ENCODE data around the gene SELENON.

The SELENON gene

GRCh38 chr1:25799352-25799934 is 550 bp upstream of the SELENON start:
- no peak for TF ChIP-seq CTCF (conservative IDR thresholded peaks at IDR 0.05; ENCODE audit: low read depth, low read length)
- no peak for DNase-seq (ENCODE audit: low read depth)
- peak overlapping the region; percentile 59 for H3K4me3 ChIP-seq (ENCODE audit: low read depth, low read length)

DNA sequence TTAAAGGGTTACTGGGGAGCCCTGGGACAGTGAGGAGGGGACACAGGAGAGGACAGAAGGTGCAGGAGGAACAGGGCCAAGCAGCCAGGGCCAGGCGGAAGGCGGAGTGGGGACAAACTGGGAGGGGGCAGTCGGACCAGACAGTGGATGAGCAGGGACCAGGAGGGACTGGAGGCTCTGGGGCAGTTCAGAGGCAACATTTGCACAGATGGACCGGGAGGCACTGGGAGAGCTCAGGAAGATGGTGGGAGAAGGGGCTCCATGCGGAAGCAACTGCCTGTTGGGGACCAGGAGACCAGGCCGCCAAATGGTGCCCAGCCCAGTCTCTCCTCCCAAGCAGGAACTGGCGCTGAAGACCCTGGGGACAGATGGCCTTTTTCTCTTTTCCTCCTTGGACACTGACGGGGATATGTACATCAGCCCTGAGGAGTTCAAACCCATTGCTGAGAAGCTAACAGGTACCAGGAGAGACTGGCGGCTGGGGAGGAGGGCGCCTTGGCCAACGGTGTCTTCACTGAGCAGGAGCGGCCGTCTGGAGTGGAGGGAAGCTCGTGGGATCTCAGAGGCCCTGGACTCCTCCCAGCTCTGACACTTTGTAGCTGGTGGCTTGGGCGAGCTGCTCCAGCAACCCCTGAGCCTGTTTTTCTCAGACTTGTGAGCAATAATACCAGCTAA is 847 bp downstream of the SELENON start:
- TF ChIP-seq CTCF (conservative IDR thresholded peaks at IDR 0.05; ENCODE audit: low read depth, low read length): no peak
- DNase-seq (ENCODE audit: low read depth): no peak
- peak overlapping the region; percentile 67 for H3K4me3 ChIP-seq (ENCODE audit: low read depth, low read length)

DNA sequence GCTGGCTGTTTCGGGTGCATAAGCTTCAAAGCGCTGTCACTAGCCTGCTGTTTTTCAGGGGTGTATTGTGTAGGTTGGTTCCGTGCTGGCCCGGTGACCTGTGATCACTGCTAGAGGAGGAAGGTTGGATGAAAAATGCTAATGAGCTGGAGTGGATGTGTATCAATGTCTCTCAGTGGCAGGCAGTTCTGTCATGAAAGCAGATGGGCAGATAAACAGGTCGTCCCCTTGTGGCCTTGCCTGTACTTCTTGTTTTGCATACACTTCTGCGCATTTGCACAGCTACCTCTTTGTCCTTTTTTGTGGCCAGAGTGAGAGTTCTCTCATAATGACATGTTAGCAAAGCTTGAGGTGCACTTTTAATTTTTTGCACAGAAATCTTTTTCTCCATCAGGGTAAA is 2.9 kb downstream of the SELENON start:
- H3K4me3 ChIP-seq (ENCODE audit: low read depth, low read length): no peak overlapping the region
- no peak for TF ChIP-seq CTCF (conservative IDR thresholded peaks at IDR 0.05; ENCODE audit: low read depth, low read length)
- no peak for DNase-seq (ENCODE audit: low read depth)

- TF ChIP-seq CTCF (conservative IDR thresholded peaks at IDR 0.05; ENCODE audit: low read depth, low read length): no peak
- no peak overlapping the region for H3K4me3 ChIP-seq (ENCODE audit: low read depth, low read length)
- DNase-seq (ENCODE audit: low read depth): no peak
Observed at GRCh38 chr1:25803368-25803767, 3.4 kb downstream of the SELENON start.

DNA sequence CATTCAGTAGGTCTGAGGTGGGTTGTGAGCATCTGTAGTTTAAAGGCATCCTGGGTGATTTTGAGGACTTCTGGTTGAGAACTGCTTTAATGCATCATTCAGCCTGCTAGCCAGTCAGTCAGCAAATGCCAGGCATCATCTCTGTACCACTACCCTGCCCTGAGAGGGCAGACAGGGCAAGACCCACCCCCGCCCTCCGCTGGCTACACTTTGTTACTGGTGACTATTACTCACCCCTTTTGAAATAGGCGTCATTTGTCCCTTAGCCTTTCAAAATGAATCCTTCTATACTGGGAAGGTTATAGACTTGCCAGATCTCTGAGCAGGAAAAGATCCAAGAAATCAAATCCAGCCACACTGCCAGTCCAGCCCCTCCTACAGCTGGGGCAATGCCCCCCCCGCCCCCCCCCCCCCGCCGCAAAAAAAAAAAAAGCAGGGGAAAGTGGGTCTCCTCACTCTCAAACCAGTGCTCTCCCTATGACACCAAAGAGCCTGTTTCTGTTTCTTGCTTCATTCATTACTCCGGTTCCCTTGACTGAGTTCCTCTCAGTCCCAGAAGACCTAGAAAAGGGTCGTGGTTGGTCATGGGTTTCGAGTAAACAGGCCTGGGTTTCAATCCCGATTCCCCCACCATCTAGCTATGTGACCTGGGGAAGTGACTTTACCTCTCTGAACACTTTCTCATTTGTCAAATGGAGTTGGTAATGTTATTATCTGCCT is 4.4 kb downstream of the SELENON start:
- no peak for DNase-seq (ENCODE audit: low read depth)
- no peak for TF ChIP-seq CTCF (conservative IDR thresholded peaks at IDR 0.05; ENCODE audit: low read depth, low read length)

DNA sequence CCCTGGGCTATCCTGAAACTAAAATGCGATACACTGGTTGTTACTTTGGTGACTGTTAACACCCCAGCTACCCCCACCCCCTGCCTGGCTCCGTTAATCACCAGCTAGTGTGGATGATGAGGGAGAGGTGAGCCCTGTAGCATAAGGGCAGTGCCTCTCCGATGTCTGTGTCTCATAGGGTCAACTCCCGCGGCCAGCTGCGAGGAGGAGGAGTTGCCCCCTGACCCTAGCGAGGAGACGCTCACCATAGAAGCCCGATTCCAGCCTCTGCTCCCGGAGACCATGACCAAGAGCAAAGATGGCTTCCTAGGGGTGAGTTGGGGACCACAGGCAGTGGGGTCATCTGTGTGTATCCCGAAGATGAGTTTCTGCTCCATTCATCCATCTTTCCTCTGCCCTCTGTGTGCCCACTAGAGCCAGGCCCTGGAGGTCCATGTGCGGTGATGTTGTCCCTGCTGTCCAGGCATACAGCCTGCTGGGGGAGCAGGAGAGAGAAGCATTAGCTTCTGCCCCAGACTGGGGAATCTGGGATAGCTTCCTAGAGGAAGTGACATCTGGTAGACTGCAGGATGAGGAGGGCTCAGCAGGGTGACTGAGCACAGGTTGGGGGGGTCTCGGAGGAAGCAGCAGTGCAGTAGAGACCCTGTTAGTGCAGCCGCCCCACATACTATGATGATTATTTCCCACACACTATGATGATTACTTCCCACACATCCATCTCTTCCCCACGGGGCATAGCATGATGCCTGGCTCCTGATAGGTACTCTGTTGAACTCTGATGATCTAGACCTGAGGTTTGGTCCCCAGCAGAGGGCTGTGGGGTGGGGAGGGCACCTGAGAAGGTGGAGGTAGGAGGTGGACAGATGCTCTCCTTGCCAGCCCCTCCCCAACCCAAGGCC is 5.2 kb downstream of the SELENON start:
- TF ChIP-seq CTCF (conservative IDR thresholded peaks at IDR 0.05; ENCODE audit: low read depth, low read length): peak; percentile 16
- no peak for DNase-seq (ENCODE audit: low read depth)

More for the DNA sequence above, 4.4 kb downstream of the SELENON start:
- H3K4me3 ChIP-seq (ENCODE audit: low read depth, low read length): no peak overlapping the region

More for the DNA sequence above, 5.2 kb downstream of the SELENON start:
- no peak overlapping the region for H3K4me3 ChIP-seq (ENCODE audit: low read depth, low read length)

Data from choroid plexus epithelial cell (primary cell).